Measurements from ENCODE around the gene AUH.

Gene AUH

DNA sequence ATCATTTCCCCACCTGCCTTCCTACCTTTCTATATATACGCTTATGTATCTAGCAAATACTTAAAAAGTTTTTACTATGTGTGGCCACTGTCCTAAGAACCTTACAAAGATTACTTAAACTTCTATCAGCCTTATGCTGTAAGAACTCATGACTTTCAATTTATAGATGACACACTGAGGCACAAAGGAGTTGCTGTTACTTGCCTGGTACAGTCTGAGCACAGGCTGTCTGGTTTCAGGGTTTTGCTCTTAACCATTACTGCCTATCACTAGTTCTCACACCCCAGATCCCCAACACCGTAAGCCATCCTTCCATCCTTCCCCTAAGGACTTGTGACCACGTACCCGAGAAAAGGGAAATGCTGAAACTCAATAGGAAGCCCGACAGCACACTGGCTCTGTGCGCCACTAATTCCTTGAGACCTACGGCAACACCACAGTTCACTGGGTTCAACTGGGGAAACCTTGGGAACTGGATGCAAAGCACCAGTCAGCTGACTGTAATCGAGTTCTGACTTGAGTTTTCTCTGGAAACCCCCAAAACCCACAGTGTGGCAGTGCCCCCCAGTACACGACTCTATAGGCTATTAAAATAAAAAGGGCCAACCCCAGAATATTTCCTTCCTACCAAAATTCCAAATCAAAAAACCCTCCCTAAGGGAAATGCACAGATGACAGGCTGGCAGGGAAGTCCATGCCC is 56.0 kb downstream of the AUH start:
- Histone ChIP-seq H3K4me3 (ENCODE audit: low read length) (no peak overlapping the region), H3K36me3 (replicated peaks; ENCODE audit: low read depth, low read length) (no peaks in the 10 kb centered on the region), H3K4me1 (ENCODE audit: low read length) (peaks cover 6% of the 10 kb centered on the region), H3K27ac (ENCODE audit: low read length) (no peak overlapping the region), H3K9me3 (ENCODE audit: insufficient read depth, low read length) (no peaks in the 10 kb centered on the region), H3K4me2 (ENCODE audit: low read length) (no peak overlapping the region), H3K27me3 (ENCODE audit: low read depth, low read length) (no peaks in the 10 kb centered on the region), H2AFZ (ENCODE audit: low read depth, low read length) (no peak overlapping the region), H3K9ac (ENCODE audit: low read length) (no peak overlapping the region), H4K20me1 (ENCODE audit: insufficient read depth, low read length) (no peaks in the 10 kb centered on the region), H3K79me2 (ENCODE audit: low read length) (no peaks in the 10 kb centered on the region)
- TF ChIP-seq, protein P1, sequence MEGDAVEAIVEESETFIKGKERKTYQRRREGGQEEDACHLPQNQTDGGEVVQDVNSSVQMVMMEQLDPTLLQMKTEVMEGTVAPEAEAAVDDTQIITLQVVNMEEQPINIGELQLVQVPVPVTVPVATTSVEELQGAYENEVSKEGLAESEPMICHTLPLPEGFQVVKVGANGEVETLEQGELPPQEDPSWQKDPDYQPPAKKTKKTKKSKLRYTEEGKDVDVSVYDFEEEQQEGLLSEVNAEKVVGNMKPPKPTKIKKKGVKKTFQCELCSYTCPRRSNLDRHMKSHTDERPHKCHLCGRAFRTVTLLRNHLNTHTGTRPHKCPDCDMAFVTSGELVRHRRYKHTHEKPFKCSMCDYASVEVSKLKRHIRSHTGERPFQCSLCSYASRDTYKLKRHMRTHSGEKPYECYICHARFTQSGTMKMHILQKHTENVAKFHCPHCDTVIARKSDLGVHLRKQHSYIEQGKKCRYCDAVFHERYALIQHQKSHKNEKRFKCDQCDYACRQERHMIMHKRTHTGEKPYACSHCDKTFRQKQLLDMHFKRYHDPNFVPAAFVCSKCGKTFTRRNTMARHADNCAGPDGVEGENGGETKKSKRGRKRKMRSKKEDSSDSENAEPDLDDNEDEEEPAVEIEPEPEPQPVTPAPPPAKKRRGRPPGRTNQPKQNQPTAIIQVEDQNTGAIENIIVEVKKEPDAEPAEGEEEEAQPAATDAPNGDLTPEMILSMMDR (IDR thresholded peaks at IDR 0.05; ENCODE audit: low read depth, low read length) = no peak
- TF ChIP-seq EZH2phosphoT487 (IDR thresholded peaks at IDR 0.05; ENCODE audit: low read depth) = no peak

DNA sequence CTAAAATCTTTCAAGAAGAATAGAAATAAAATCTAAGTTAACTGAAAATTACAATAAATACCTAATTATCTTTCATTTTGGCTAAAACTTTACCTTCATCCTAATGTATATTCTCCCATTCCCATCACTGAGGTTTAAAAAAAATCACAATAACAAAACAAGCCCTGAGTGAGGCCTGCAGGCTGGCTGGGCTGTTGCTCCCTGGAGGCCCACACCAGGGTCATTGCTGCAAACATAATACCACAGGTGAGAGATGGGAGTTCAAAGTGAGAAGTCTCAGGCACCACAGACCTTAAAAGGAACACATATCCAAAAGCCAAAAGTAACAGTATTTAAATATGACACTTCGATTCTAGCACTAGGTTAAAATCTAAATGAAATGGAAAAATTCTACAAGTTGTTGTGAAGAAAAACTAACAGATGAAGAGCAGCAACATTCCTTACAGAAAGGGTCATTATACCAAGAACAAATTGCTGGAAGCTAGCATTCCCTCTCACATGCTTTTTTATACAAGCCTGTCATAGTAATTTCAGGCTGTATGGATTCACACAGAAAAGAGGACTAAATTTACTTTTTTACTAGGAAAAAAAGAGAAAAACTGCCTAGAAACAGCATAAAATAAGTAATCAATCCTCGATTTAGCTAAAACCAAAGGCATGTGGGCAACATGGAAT is 57.8 kb downstream of the AUH start:
- no peak overlapping the region for H3K27ac ChIP-seq (ENCODE audit: low read length)
- H3K27me3 ChIP-seq (ENCODE audit: low read depth, low read length) = no peaks in the 10 kb centered on the region
- no peak overlapping the region for H3K4me2 ChIP-seq (ENCODE audit: low read length)
- no peak overlapping the region for H2AFZ ChIP-seq (ENCODE audit: low read depth, low read length)
- H3K4me3 ChIP-seq (ENCODE audit: low read length) = no peak overlapping the region
- H3K9me3 ChIP-seq (ENCODE audit: insufficient read depth, low read length) = no peaks in the 10 kb centered on the region
- peaks cover 6% of the 10 kb centered on the region for H3K4me1 ChIP-seq (ENCODE audit: low read length)
- H3K9ac ChIP-seq (ENCODE audit: low read length) = no peak overlapping the region
- H3K79me2 ChIP-seq (ENCODE audit: low read length) = no peaks in the 10 kb centered on the region
- H4K20me1 ChIP-seq (ENCODE audit: insufficient read depth, low read length) = no peaks in the 10 kb centered on the region
- TF ChIP-seq, protein P1 (IDR thresholded peaks at IDR 0.05; ENCODE audit: low read depth, low read length) = no peak
- TF ChIP-seq EZH2phosphoT487 (IDR thresholded peaks at IDR 0.05; ENCODE audit: low read depth) = no peak
- H3K36me3 ChIP-seq (replicated peaks; ENCODE audit: low read depth, low read length) = no peaks in the 10 kb centered on the region

DNA sequence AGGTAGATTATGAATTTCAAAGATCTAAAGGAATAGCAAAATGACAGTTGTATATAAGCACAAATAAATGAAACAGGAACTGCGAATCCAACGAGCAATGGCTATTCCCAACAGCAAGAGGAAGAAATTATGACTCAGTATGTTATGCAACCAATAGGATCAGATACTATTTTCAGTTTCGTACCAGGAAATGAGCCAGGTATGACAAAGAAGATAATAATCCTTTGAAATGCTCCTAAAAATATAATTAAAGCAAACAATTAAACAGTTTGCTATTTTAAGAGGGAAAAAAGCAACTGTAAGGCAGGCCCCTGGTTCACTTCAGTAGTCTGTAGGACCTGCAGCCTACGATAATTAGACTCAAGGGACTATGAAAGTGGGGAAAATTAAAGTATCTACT is 58.9 kb downstream of the AUH start:
- H3K9me3 ChIP-seq (ENCODE audit: insufficient read depth, low read length) = no peaks in the 10 kb centered on the region
- no peaks in the 10 kb centered on the region for H3K27me3 ChIP-seq (ENCODE audit: low read depth, low read length)
- no peak overlapping the region for H3K9ac ChIP-seq (ENCODE audit: low read length)
- H3K27ac ChIP-seq (ENCODE audit: low read length) = no peak overlapping the region
- no peak overlapping the region for H2AFZ ChIP-seq (ENCODE audit: low read depth, low read length)
- no peaks in the 10 kb centered on the region for H3K36me3 ChIP-seq (replicated peaks; ENCODE audit: low read depth, low read length)
- no peak overlapping the region for H3K4me2 ChIP-seq (ENCODE audit: low read length)
- H4K20me1 ChIP-seq (ENCODE audit: insufficient read depth, low read length) = no peaks in the 10 kb centered on the region
- TF ChIP-seq, protein P1 (IDR thresholded peaks at IDR 0.05; ENCODE audit: low read depth, low read length) = no peak
- no peak for TF ChIP-seq EZH2phosphoT487 (IDR thresholded peaks at IDR 0.05; ENCODE audit: low read depth)
- H3K4me1 ChIP-seq (ENCODE audit: low read length) = peaks cover 6% of the 10 kb centered on the region
- no peaks in the 10 kb centered on the region for H3K79me2 ChIP-seq (ENCODE audit: low read length)
- no peak overlapping the region for H3K4me3 ChIP-seq (ENCODE audit: low read length)

DNA sequence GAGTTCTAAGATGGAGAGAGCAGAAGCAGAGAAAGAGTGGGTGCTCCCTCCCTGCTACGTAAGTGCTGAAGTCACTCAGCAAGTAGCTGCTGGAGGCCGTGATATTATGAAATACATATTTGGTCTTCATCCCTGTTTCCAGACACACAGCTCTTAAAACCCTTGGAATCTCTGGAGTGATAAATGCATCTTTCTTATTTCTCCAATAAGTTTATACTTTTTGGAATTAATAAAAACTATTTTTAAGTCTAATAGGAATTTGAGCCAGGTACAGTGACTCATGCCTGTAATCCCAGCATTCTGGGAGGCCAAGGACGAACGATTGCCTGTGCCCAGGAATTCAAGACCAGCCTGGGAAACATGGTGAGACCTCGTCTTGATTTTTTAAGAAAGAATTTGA is 60.6 kb downstream of the AUH start:
- peaks cover 14% of the 10 kb centered on the region for H3K4me1 ChIP-seq (ENCODE audit: low read length)
- no peaks in the 10 kb centered on the region for H4K20me1 ChIP-seq (ENCODE audit: insufficient read depth, low read length)
- no peaks in the 10 kb centered on the region for H3K9me3 ChIP-seq (ENCODE audit: insufficient read depth, low read length)
- H3K79me2 ChIP-seq (ENCODE audit: low read length) = no peaks in the 10 kb centered on the region
- TF ChIP-seq, protein P1 (IDR thresholded peaks at IDR 0.05; ENCODE audit: low read depth, low read length) = no peak
- no peak for TF ChIP-seq EZH2phosphoT487 (IDR thresholded peaks at IDR 0.05; ENCODE audit: low read depth)
- H3K27ac ChIP-seq (ENCODE audit: low read length) = no peak overlapping the region
- no peaks in the 10 kb centered on the region for H3K36me3 ChIP-seq (replicated peaks; ENCODE audit: low read depth, low read length)
- H2AFZ ChIP-seq (ENCODE audit: low read depth, low read length) = no peak overlapping the region
- no peak overlapping the region for H3K4me2 ChIP-seq (ENCODE audit: low read length)
- H3K27me3 ChIP-seq (ENCODE audit: low read depth, low read length) = no peaks in the 10 kb centered on the region
- H3K9ac ChIP-seq (ENCODE audit: low read length) = no peak overlapping the region
- H3K4me3 ChIP-seq (ENCODE audit: low read length) = no peak overlapping the region
